GM21381 (cell line): ENCODE measurements around the gene NPAS2.

Experiments used
- ATAC-seq: cut with Tn5 transposase; IDR thresholded peaks from one replicate; pipeline ENCODE4 v1.9.1; 2021; ENCODE audit warnings: mild to moderate bottlenecking, moderate library complexity; ENCODE audit not compliant: unreplicated experiment

NPAS2 gene

DNA sequence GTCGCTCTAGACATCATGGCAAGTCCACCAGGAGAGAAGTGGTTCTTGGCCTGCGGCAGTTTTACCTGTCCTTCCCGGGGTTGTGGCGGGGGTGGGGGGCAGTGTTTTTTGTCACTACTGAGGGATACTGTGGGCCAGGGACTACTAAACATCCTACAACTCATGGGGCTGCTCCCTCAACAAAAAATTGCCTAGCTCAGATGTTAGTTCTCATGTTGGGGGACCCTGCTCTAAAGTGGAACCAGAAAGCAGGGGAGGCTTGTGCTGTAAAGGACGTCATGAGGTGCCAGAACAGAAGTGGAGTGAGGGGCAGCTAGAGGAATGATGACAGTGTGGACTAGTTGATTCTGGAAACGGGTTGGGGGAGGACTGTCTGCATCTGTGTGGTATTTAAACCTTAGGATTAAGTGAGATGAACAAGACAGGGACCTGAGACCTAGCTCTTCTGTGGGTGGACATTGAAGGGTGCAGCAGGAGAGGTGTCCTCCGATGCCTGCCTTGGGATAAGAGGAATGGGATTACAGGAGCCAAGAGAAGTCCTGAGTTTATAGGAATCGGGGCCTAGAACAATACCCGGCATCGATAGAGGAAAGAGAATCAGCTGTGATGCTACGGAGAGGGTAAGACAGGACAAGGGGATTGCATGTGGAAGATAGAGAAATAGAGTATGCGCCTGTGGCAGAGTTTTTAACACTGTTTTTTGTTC is 184.8 kb downstream of the NPAS2 start:
- no peak for ATAC-seq

- no peak for ATAC-seq
These were observed 186.3 kb downstream of the NPAS2 start for GRCh38 chr2:101006065-101006715.

- no peak for ATAC-seq
These were observed 187.7 kb downstream of the NPAS2 start for GRCh38 chr2:101007415-101008345.

DNA sequence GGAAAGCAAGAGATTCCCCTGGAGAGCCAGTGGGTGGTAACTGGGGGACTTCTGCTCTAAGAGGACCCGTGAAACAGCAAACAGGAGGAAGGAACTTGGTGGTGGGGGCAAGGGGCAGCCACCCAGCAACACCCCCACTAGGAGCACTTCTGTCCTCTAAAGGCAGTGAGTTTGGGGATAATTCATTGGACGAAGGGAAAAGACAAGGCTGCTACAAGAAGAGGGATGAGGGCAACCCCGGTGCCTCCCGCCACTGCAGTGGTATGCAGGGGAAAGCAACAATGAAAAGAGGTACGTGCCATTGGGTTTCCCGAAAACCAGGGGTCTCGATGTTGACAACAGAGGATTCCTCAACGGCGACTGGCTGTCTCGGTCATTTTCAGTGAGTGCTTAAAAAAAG is 191.2 kb downstream of the NPAS2 start:
- no peak for ATAC-seq

GRCh38 chr2:101012054-101012705 is 192.2 kb downstream of the NPAS2 start:
- peak; percentile 83 for ATAC-seq

DNA sequence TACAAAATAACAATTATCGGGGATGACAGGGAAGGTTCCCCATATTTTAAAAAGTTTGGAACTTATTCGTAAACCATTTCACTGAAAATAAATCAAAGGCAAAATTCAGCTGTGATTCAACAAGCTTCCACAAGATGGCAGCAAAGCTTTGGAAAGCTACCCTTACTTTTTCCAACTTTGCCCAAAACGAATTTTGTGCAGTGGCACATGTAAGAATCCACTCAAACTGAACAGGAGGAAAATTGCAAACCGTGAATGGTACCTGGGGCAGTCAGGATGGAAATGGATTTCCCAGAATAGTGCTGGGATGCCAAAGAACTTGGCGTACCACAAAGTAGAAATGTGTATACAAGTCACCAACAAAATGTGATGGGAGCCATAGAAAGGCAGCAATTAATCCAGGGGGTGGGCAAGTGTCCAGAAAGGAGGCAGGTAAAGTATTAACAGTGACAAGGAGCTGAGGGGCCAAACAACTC is 192.8 kb downstream of the NPAS2 start:
- ATAC-seq: no peak

DNA sequence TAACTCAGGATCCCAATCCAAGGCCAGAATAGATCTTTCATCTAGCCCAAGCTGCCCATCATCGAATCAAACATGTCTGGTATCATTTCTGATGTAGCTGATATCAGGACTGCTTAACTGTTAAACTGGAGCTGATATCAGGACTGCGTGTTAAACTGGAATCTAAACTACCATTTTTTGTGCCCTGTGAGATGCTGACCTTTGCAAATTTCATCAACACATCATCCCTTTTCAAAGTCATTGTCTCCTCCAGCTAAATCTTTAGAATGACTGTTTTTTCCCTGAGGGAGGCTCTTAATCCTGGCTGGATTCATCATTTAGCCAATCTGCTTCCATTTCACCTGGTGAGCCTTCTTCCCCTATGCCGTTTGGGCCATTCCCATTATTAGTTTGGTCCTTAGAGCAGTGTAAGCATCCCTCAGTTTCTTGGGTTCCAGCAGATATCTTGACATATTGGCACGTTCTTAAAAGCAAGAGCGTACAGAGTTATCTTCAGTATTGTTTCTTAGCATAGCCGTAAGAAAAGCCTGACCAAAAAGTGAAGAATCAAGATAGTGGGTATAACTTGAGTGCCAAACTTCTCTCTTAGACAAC is 194.4 kb downstream of the NPAS2 start:
- no peak for ATAC-seq

DNA sequence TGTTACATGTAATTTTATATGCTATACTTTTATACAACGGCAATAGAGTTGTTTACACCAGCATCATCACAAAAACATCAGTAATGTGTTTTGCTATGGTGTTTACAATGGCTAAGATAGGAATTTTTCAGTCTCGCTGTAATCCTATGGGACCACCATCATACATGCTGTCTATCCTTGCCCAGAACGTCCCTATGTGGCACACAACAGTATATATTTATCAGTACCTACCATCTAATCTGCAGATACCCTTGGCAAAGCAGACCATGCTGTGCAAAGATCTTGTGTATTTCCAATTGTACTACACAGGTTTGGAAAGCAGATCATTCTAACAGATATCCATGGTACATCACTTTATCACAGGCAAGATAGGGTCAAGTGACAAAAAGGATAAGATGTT is 197.4 kb downstream of the NPAS2 start:
- ATAC-seq: no peak

- ATAC-seq: no peak
These were observed 199.0 kb downstream of the NPAS2 start for GRCh38 chr2:101018934-101019333.

DNA sequence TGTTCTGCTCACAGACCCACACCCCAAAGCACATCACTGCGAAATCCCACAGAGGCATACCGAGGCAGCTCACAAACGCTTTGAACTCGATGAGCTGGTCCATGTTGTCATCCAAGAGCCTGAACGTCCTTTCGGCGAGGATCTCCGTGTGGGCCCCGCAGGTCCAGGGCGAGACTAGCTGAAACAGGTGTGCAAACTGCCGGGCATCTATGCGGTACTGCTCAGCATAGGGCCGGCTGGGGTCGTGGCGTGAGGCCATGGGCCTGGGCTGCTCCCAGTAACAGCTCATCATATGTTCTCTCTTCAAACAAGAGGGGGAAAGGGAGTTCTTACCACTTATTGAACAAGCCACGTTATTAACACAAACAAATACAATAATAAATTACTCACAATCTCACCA is 202.3 kb downstream of the NPAS2 start:
- ATAC-seq: no peak

DNA sequence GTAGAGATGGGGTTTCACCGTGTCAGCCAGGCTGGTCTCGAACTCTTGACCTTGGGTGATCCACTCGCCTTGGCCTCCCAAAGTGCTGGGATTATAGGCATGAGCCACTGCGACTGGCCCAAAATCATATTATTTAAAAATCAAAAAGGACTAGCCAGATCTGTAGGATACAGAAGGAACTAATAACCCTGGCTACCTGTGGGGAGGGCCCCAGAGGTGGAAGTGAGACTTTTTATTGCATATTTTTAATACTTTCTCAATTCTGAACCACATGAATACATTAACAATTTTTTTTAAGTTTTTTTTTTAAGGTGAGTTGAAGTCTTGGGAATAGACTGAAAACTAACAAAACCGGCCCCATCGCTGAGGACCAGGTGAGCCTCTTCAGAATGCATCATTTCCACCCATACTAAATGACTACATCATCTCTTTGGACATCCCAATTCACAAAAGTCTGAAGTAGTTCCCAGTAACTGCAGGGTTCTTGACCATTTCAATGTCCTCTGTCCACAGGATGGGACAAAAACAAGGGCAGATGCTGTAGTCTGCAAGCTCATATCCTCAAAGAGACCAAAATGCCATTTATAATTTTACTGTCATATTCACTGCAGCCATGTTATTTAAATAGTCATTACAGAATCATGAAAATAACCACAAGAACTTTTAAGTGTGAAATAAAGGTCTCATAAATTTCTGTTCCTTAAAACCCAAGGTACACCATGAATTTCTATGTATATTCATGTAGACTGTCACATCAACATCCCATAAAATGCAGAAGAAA is 203.6 kb downstream of the NPAS2 start:
- ATAC-seq: no peak

DNA sequence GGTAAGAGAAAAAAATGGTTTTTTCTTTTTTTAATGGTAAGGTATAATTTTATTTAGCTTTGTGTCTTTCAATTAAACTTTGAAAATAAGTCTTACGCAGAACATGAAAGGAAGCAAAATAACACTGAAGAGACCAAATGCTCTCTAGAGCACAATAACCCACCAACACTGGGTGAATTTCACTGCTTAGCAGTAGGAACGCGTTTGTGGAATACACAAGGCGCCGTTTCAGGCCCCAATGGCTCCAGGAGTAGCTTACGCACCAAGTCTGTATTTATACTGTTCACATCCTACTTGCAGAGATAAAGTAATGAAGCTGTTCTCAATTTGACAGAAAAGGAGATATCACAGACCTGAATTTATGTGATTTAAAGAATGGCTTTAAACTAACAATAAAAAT is 205.6 kb downstream of the NPAS2 start:
- no peak for ATAC-seq

DNA sequence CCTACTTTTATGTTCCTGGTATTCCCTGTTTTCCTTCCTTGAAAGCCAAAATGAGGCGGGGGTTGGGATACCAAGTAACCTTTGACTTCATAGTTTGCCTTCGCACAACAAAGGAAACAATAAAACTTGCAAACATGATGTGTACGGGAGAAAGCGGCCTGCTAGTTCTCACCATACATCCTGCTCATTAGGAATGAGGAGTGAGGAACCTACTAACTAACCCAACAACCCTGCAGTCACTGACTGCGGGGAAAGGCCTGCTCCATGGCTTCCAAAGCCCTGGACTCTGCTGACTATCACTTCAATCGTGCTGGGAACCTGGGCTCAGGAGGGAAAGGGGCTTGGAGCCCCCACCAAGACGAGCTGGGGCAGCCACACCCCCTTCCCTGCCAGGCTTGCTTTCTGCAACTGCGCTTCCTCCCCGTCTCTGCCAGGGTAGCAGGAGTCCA is 206.3 kb downstream of the NPAS2 start:
- ATAC-seq: no peak

GRCh38 chr2:101026923-101027469 is 207.1 kb downstream of the NPAS2 start:
- ATAC-seq: no peak

- no peak for ATAC-seq
These were observed 207.9 kb downstream of the NPAS2 start for GRCh38 chr2:101027852-101028251.

DNA sequence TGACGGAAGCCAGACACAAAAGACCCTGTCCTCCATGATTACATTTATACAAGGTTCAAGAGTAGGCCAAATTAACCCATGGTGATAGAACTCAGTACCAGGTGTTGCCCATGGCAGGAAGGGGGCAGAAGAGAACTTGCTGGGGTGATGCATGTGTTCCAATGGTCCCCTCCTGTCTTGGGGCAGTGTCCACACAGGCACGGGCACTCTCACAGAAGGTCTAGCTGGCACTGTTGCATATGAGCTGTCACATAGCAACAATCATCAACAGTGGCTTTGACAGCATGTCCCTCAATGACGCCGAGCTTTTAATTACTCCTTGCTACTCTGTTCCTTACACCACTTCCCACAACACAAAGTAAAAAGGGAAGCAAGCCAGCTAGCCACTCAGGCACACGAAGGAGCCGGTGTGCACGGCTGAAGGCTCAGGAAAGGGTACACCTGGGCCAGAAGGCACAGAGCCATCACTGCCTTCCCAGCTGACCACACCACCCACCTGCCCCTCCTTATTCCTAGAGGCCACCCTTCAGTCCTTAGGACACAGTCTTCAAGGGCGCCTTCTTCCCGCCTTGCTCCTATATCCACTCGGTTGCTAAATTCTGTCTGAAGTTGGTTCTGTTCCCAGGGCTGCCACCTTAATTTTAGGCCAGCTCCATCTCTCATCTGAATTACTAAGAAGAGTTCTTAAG is 211.1 kb downstream of the NPAS2 start:
- ATAC-seq: no peak

GRCh38 chr2:101032084-101032776 is 212.3 kb downstream of the NPAS2 start:
- no peak for ATAC-seq

GRCh38 chr2:101036562-101036961 is 216.6 kb downstream of the NPAS2 start:
- ATAC-seq: no peak
